Measurements from ENCODE around the gene KCNG2. TPM values are rescaled to one million over a fixed set of nuclear protein-coding genes. Genes with fewer than 3 reads are reported as not detected.
"Not testable (repeated sequence)": the region's sequence is repeated elsewhere in the genome, so short reads cannot be mapped to it uniquely, and the experiment has no call there.

Gene KCNG2
- total RNA-seq, 1 experiment from 2014 or later, result 0.06 TPM

DNA sequence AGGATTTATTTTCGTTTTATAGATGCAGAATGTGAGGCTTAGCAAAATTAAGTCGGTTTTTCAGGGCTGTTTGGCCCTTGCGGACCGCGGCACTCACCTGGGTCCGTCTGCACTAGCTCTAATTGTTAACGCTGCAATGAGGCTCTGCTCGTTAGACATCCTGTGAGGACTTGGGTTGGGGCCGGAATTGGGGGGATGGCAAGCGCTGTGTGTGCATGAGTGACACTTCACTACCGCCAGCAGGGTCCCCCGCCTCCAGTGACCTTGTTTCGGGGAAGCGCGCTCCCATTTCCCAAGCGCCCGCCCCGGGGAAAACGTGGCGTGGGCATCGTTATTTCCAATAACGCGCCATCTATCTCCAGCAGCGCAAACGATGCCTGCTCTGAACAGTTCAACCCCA, 54.2 kb downstream of the KCNG2 start:
- no peak for DNase-seq (ENCODE audit: low read depth)

GRCh38 chr18:79852561-79853302, 55.0 kb downstream of the KCNG2 start:
- no peak for DNase-seq (ENCODE audit: low read depth)

DNA sequence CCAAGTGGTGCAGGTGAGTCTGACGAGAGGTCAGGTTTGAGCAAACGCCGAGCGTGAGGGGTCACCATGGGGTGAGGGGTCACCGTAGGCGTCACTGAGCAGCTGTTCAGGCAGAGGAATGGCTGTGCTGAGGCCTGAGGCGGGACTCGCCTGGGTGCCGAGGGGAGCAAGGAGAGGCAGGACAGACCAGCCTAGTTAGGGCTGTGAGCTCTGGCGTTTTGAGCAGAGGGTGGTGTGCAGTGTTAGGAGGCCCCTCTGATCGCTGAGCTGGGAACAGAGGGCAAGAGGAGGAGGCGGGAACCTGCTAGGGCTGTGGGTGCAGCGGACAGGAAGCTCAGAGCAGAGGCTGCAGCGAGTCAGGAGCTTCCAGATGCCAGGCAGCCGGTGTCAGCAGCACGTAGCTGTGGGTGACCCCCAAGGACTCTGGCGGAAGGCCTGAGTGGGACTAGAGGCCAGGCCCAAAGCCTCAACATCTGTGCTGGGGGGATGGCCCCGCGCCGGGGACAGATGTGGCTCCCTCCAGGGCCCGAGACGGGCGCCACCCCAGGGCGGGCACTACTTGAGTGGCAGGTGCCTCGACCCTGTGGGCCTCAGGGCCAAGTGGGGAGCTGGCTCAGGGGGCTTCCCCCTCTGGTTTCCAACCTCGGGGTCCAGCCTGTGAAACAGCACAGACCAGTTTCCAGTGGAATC, 55.7 kb downstream of the KCNG2 start:
- no peak for DNase-seq (ENCODE audit: low read depth)

- DNase-seq (ENCODE audit: low read depth), result no peak
Observed at GRCh38 chr18:79853993-79854364, 56.2 kb downstream of the KCNG2 start.

GRCh38 chr18:79855147-79855933, 57.6 kb downstream of the KCNG2 start:
- peak; percentile 39 for DNase-seq (ENCODE audit: low read depth)

- DNase-seq (ENCODE audit: low read depth), result peak; percentile 94
Observed at GRCh38 chr18:79856119-79857007, 58.6 kb downstream of the KCNG2 start.

- peak; percentile 66 for DNase-seq (ENCODE audit: low read depth)
Observed at GRCh38 chr18:79857082-79857671, 59.4 kb downstream of the KCNG2 start.

GRCh38 chr18:79859314-79859713, 61.6 kb downstream of the KCNG2 start:
- no peak for DNase-seq (ENCODE audit: low read depth)

GRCh38 chr18:79861687-79862086, 63.9 kb downstream of the KCNG2 start:
- no peak for DNase-seq (ENCODE audit: low read depth)

DNA sequence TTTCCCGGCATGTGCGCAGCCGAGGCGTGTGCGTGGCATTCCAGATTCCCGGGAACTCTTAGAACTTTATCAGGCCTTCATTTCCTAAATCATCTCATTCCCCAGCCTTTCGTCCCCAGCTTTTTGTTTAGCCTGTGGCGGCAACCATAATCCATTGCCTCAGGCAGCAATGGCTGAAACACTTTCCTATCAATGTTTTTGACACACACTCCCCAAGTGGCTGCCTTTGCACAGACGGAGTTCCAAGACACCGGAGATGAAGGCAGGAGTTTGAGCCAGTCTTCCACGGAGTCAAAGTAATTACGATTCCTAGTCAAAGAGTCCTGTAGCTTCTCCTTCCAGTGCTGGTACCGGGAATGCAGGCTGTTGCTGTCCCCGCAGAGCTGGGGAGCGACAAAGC, 64.8 kb downstream of the KCNG2 start:
- no peak for DNase-seq (ENCODE audit: low read depth)

- no peak for DNase-seq (ENCODE audit: low read depth)
Observed at GRCh38 chr18:79863161-79864005, 65.6 kb downstream of the KCNG2 start.

DNA sequence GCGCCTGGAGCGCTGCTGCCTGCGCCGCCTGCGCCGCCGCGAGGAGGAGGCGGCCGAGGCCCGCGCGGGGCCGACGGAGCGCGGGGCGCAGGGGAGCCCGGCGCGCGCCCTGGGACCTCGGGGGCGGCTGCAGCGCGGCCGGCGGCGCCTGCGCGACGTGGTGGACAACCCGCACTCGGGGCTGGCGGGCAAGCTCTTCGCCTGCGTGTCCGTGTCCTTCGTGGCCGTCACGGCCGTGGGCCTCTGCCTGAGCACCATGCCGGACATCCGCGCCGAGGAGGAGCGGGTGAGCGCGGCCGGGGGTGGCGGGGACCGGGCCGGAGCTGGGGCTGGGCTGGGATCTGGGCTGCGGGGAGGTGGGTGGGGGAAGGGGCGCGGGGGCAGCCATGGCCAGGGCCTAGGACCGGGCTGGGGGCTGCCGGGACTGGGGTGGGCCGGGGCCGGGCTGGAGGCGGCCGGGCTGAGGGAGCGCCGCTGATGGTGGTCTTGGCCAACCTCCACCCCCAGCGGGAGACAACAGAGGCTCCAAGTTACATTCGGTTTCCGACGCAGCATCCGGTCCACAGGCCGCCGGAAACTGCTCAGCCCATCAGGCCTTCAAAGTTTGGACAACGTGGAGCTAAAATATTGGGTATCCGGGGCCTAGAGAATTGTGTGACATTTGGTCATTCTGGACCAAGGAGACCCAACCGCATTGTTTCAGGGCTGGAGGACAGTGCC, 66.4 kb downstream of the KCNG2 start:
- DNase-seq (ENCODE audit: low read depth), result no peak

DNA sequence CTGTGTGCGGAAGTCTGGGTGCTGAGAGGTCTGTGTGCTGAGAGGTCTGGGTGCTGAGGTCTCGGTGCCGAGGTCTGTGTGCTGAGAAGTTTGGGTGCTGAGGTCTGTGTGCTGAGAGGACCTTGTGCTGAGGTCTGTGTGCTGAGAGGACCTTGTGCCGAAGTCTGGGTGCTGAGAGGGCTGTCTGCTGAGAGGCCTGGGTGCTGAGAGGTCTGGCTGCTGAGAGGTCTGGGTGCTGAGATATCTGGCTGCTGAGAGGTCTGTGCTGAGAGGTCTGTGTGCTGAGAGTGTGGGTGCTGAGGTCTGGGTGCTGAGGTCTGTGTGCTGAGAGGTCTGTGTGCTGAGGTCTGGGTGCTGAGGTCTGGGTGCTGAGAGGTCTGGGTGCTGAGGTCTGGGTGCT, 67.2 kb downstream of the KCNG2 start:
- not testable (repeated sequence) for DNase-seq (ENCODE audit: low read depth)

DNA sequence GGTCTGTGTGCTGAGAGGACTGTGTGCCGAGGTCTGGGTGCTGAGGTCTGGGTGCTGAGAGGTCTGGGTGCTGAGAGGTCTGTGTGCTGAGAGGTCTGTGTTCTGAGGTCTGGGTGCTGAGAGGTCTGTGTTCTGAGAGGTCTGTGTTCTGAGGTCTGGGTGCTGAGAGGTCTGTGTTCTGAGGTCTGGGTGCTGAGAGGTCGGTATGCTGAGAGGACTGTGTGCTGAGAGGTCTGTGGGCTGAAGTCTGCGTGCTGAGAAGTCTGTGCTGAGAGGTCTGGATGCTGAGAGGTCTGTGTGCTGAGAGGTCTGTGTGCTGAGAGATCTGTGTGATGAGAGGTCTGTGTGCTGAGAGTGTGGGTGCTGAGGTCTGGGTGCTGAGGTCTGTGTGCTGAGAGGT, 68.2 kb downstream of the KCNG2 start:
- DNase-seq (ENCODE audit: low read depth), result not testable (repeated sequence)

DNA sequence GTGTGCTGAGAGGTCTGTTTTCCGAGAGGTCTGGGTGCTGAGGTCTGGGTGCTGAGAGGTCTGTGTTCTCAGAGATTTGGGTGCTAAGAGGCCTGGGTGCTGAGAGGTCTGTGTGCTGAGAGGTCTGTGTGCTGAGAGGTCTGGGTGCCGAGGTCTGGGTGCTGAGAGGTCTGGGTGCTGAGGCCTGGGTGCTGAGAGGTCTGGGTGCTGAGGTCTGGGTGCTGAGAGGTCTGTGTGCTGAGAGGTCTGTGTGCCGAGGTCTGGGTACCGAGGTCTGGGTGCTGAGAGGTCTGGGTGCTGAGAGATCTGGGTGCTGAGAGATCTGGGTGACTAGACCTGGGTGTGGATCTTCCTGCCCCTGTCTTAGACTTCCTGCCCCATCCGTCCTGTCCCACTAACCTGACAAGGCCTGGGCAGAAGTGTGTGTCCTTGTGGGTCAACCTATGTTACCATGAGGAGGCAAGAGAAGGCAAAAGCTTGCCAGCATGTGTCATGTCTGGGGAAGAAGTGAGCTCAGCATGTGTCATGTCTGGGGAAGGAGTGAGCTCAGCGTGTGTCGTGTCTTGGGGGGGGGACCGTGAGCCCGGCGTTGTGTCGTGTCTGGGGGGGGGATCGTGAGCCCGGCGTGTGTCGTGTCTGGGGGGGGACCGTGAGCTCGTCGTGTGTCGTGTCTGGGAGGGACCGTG, 69.3 kb downstream of the KCNG2 start:
- DNase-seq (ENCODE audit: low read depth), result peak; percentile 42

GRCh38 chr18:79867666-79868065, 69.9 kb downstream of the KCNG2 start:
- no peak for DNase-seq (ENCODE audit: low read depth)

GRCh38 chr18:79868168-79868784, 70.5 kb downstream of the KCNG2 start:
- DNase-seq (ENCODE audit: low read depth), result no peak

DNA sequence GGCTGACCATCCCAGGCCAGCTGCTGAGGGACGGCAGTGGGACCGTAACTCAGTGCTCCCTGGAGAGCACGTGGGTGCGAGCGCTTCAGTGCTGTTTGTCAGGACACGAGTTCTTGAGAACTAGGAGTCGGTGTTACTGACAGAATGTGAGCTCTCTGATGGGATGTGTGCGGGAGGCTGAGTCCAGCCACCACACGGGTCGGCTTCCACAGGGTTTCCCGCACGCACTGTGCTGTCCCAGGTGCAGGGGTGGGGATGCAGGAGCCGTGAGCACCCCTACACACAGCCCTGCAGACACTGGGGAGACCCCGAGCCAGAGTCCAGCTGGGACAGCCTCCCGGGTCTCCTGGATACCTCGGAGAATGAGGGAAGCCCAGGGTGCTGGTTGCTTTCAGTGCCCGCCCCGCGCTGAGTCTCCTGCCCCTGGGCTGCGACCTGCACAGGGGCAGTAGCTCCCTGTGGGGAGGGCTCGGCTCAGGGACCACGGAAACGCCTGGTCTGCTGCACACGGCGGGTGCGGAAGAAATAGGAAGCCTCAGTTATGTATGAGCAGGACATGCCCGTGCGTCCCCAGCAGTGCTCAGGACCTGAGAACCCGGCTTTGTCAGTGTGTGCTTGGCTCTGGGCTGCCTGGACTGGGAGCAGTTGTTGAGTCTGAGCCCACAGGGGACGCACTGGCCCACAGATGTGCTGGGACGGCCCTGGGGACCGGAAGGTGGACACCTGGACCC, 71.2 kb downstream of the KCNG2 start:
- no peak for DNase-seq (ENCODE audit: low read depth)
